Neuronal stem cell (in vitro differentiated cells): ENCODE measurements around the gene COMMD10.
"Not testable (repeated sequence)": the region's sequence is repeated elsewhere in the genome, so short reads cannot be mapped to it uniquely, and the experiment has no call there.

ENCODE experiments used
- DNase-seq: peaks from one replicate; pipeline ENCODE4 v3.0.0-alpha.2; 2013; ENCODE audit warnings: low spot score
- H2AFZ ChIP-seq: one replicate; pipeline ENCODE4 v1.6.1; 2013; ENCODE audit warnings: mild to moderate bottlenecking, low read length, inconsistent platforms
- H2AK5ac ChIP-seq: 2 replicates; pipeline ENCODE4 v1.6.1; 2013; ENCODE audit warnings: low read depth, mild to moderate bottlenecking, inconsistent platforms, low read length, moderate library complexity, mixed read lengths
- H2BK120ac ChIP-seq: 2 replicates; pipeline ENCODE4 v1.6.1; 2013; ENCODE audit warnings: low read depth, mild to moderate bottlenecking, inconsistent platforms, low read length, moderate library complexity, mixed read lengths
- H2BK12ac ChIP-seq: one replicate; pipeline ENCODE4 v1.6.1; 2013; ENCODE audit warnings: low read length, inconsistent platforms
- H2BK15ac ChIP-seq: 2 replicates; pipeline ENCODE4 v1.6.1; 2013; ENCODE audit warnings: mild to moderate bottlenecking, low read length, inconsistent platforms, mixed read lengths
- H2BK5ac ChIP-seq: one replicate; pipeline ENCODE4 v1.6.1; 2013; ENCODE audit warnings: inconsistent platforms, mild to moderate bottlenecking, low read length, moderate library complexity
- H3K14ac ChIP-seq: one replicate; pipeline ENCODE4 v1.6.1; 2013; ENCODE audit warnings: low read length, inconsistent platforms
- H3K18ac ChIP-seq: 2 replicates; pipeline ENCODE4 v1.6.1; 2013; ENCODE audit warnings: low read length, inconsistent platforms
- H3K23ac ChIP-seq: 2 replicates; pipeline ENCODE4 v1.6.1; 2013; ENCODE audit warnings: low read depth, mild to moderate bottlenecking, mixed read lengths, low read length, inconsistent platforms; ENCODE audit not compliant: poor library complexity
- H3K27ac ChIP-seq: replicated peaks from 3 replicates; pipeline ENCODE4 v1.5.1; 2013; ENCODE audit warnings: low read length, inconsistent platforms
- H3K27me3 ChIP-seq, 3 experiments: 2 replicates each; pipeline ENCODE4 v1.6.1; 2013; ENCODE audit warnings: low read length in 3 of 3, mild to moderate bottlenecking in 2 of 3, inconsistent platforms in 1 of 3, low read depth in 1 of 3, mixed read lengths in 1 of 3, moderate library complexity in 1 of 3; ENCODE audit not compliant: control insufficient read depth in 3 of 3, insufficient read depth in 3 of 3
- H3K36me3 ChIP-seq, 2 donors: replicated peaks in 1 of 2; 2 replicates each; pipeline ENCODE4 v1.6.1; 2013; ENCODE audit warnings: low read length in 2 of 2; ENCODE audit not compliant: control insufficient read depth in 2 of 2, insufficient read depth in 2 of 2
- H3K4ac ChIP-seq: 2 replicates; pipeline ENCODE4 v1.6.1; 2013; ENCODE audit warnings: inconsistent platforms, mild to moderate bottlenecking, low read length, moderate library complexity
- H3K4me1 ChIP-seq, 2 donors: 1 replicate in 1 of 2; 2 replicates in 1 of 2; pipeline ENCODE4 v1.6.1; 2013; ENCODE audit warnings: low read length in 2 of 2, low read depth in 1 of 2; ENCODE audit not compliant: control insufficient read depth in 2 of 2, insufficient read depth in 1 of 2
- H3K4me2 ChIP-seq: one replicate; pipeline ENCODE4 v1.6.1; 2013; ENCODE audit warnings: mild to moderate bottlenecking, low read length, inconsistent platforms; ENCODE audit not compliant: insufficient read depth, poor library complexity, severe bottlenecking
- H3K4me3 ChIP-seq, 2 donors: 2 replicates each; pipeline ENCODE4 v1.5.1; 2013; ENCODE audit warnings: low read length in 2 of 2, mild to moderate bottlenecking in 2 of 2, inconsistent platforms in 1 of 2, moderate library complexity in 1 of 2
- H3K79me1 ChIP-seq: one replicate; pipeline ENCODE4 v1.6.1; 2013; ENCODE audit warnings: low read depth, mild to moderate bottlenecking, inconsistent platforms, low read length, moderate library complexity
- H3K9ac ChIP-seq: one replicate; pipeline ENCODE4 v1.6.1; 2013; ENCODE audit warnings: mild to moderate bottlenecking, low read depth, low read length, inconsistent platforms; ENCODE audit not compliant: poor library complexity
- H3K9me3 ChIP-seq, 2 donors: replicated peaks in 1 of 2; 2 replicates each; pipeline versions ENCODE3 to v1.6.1; 2013; ENCODE audit warnings: low read length in 2 of 2, mild to moderate bottlenecking in 2 of 2, inconsistent platforms in 1 of 2, low read depth in 1 of 2, mixed read lengths in 1 of 2, moderate library complexity in 1 of 2; ENCODE audit not compliant: control insufficient read depth in 2 of 2, insufficient read depth in 1 of 2
- H4K8ac ChIP-seq: one replicate; pipeline ENCODE4 v1.6.1; 2013; ENCODE audit warnings: low read depth, mild to moderate bottlenecking, inconsistent platforms, low read length, moderate library complexity
- H4K91ac ChIP-seq: one replicate; pipeline ENCODE4 v1.6.1; 2013; ENCODE audit warnings: low read length, low read depth, mild to moderate bottlenecking, inconsistent platforms; ENCODE audit not compliant: poor library complexity
- WGBS, 2 donors: extraction: QIAGEN DNeasy Blood & Tissue Kit; methylation state at CpG; one replicate each; pipeline ENCODE4 v1.1.7; 2013; ENCODE audit warnings: missing lambda C conversion rate in 2 of 2, mixed read lengths in 1 of 2; ENCODE audit not compliant: insufficient read length in 2 of 2, insufficient replicate concordance in 1 of 2; ENCODE audit errors: extremely low coverage in 2 of 2; 5-methylcytosine and 5-hydroxymethylcytosine counted together

COMMD10 gene

DNA sequence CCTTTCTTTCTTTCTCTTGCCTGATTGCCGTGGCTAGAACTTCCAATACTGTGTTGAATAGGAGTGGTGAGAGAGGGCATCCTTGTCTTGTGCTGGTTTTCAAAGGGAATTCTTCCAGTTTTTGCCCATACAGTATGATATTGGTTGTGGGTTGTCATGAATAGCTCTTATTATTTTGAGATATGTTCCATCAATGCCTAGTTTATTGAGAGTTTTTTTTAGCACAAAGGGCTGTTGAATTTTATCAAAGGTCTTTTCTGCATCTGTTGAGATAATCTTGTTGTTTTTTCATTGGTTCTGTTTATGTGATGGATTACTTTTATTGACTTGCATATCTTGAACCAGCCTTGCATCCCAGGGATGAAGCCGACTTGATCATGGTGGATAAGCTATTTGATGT, 20.1 kb downstream of the COMMD10 start:
- not testable (repeated sequence) for H3K4me3 ChIP-seq, H3K4me1 ChIP-seq, H3K9ac ChIP-seq, H3K27ac ChIP-seq, H2BK12ac ChIP-seq, DNase-seq, H3K18ac ChIP-seq, H3K14ac ChIP-seq, H2BK120ac ChIP-seq, H2AK5ac ChIP-seq, H3K79me1 ChIP-seq, H3K23ac ChIP-seq, H3K9me3 ChIP-seq, H3K4me2 ChIP-seq, H2AFZ ChIP-seq, H2BK5ac ChIP-seq, H4K91ac ChIP-seq, H2BK15ac ChIP-seq, H3K27me3 ChIP-seq, H4K8ac ChIP-seq, H3K4ac ChIP-seq
- peaks cover 0 to 17% of the 10 kb centered on the region in 2 donors for H3K36me3 ChIP-seq
- WGBS, 2 donors = no CpG with 5 or more reads among the region's 2 CpGs

DNA sequence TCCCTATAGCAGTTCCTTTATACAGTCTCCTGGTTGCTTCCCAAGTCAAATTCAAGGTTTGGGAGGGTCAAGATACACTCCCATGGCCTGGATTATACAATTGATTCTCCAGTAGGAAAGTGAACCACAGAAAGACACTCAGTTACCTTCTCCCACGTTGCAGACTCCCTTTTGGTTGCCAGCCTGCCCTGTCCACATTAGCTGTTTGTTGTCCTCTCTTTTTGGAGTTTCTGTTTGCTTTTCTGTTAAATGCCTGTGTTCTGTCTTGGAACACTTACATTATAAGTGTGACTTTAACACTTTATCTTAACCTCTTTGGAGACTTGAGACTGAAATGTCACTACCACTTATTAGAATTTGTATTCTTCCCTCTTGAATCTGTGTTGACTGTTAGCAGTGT, 30.3 kb downstream of the COMMD10 start:
- Histone ChIP-seq H3K4me2 (no peak overlapping the region), H3K9me3 (peaks cover 9 to 33% of the 10 kb centered on the region in 2 donors), H2BK5ac (no peak overlapping the region), H3K4me3 (no peak overlapping the region), H2BK15ac (no peak overlapping the region), H3K27me3 (no peaks in the 10 kb centered on the region), H3K4ac (no peak overlapping the region), H3K27ac (no peak overlapping the region), H3K36me3 (no peaks in the 10 kb centered on the region), H3K23ac (no peak overlapping the region), H3K9ac (no peak overlapping the region), H4K8ac (no peak overlapping the region), H4K91ac (no peak overlapping the region), H2AK5ac (no peak overlapping the region), H3K4me1 (no peaks in the 10 kb centered on the region), H2BK12ac (no peak overlapping the region), H3K79me1 (no peaks in the 10 kb centered on the region), H2BK120ac (no peak overlapping the region), H3K18ac (no peak overlapping the region), H3K14ac (no peak overlapping the region), H2AFZ (no peak overlapping the region)
- no peak for DNase-seq
- WGBS, 2 donors = no CpG with 5 or more reads among the region's 1 CpG

DNA sequence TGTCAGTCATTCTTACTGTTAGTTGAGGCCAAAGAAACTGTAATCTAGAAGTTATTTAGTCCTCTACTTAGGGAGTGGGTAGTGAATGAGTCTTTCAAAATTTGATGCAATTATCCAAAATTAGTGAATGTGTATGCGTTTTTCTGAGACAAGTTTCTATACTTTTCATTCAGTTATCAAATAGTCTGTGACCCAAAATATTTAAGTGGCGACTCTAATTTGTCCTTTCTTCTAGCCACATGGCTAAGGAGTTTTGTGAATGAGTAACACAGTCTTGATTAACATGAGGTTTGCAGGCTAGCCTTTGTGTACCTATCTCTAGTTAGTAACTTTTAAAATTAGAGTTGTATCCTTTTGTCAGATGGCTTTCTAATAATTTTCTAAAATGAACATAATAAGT, 45.6 kb downstream of the COMMD10 start:
- Histone ChIP-seq H2BK5ac (no peak overlapping the region), H3K9ac (no peak overlapping the region), H3K4me3 (no peak overlapping the region), H4K91ac (no peak overlapping the region), H2AFZ (no peak overlapping the region), H2AK5ac (no peak overlapping the region), H3K4ac (no peak overlapping the region), H3K18ac (no peak overlapping the region), H3K4me1 (no peaks in the 10 kb centered on the region), H3K14ac (no peak overlapping the region), H3K27ac (no peak overlapping the region), H3K36me3 (no peaks in the 10 kb centered on the region), H3K4me2 (no peak overlapping the region), H2BK120ac (no peak overlapping the region), H3K79me1 (no peaks in the 10 kb centered on the region), H4K8ac (no peak overlapping the region), H2BK12ac (no peak overlapping the region), H2BK15ac (no peak overlapping the region), H3K9me3 (no peaks in the 10 kb centered on the region), H3K27me3 (no peaks in the 10 kb centered on the region), H3K23ac (no peak overlapping the region)
- DNase-seq = no peak
- no CpG with 5 or more reads among the region's 2 CpGs for WGBS, 2 donors

DNA sequence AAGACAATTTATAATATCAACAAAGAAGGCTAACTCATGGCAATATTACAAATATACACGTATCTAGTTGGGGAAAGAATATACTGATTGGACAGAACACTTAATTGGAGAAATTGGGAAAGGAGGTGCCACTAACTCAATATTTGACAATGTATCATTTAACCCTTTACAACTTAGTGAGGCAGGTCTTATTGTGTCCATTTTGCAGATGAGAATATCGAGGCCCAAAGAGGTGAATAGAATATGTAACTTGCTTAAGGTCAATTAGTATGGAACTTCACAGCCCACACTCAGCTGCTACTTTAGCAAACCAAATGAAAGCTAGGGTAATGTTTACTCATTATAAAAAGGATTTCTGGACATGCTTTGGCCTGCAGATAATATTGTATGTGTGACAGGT, 46.2 kb downstream of the COMMD10 start:
- Histone ChIP-seq H3K9ac (no peak overlapping the region), H3K79me1 (no peaks in the 10 kb centered on the region), H3K4me3 (no peak overlapping the region), H3K4ac (no peak overlapping the region), H2BK15ac (no peak overlapping the region), H2BK12ac (no peak overlapping the region), H3K27me3 (no peaks in the 10 kb centered on the region), H4K91ac (no peak overlapping the region), H3K4me1 (no peaks in the 10 kb centered on the region), H3K23ac (no peak overlapping the region), H3K36me3 (no peaks in the 10 kb centered on the region), H3K9me3 (no peaks in the 10 kb centered on the region), H4K8ac (no peak overlapping the region), H3K14ac (no peak overlapping the region), H2BK120ac (no peak overlapping the region), H2AK5ac (no peak overlapping the region), H2AFZ (no peak overlapping the region), H3K4me2 (no peak overlapping the region), H3K18ac (no peak overlapping the region), H2BK5ac (no peak overlapping the region), H3K27ac (no peak overlapping the region)
- WGBS, 2 donors = no CpG with 5 or more reads among the region's 2 CpGs
- no peak for DNase-seq
